CD4-positive, alpha-beta memory T cell (primary cell): Measurements from ENCODE around the gene MTMR11. TPM values are rescaled to one million over a fixed set of nuclear protein-coding genes. Genes with fewer than 3 reads are reported as not detected.
A peak's percentile ranks its signal among the peaks of the same experiment; 100 is the strongest.

ENCODE experiments used
- CTCF ChIA-PET: fragments of 350-600 bp; sonication (Branson Sonifier 250); formaldehyde crosslinking; loops from one replicate; lab custom pipeline; 2021; ENCODE audit warnings: inconsistent platforms; ENCODE audit not compliant: partially characterized antibody; lab: Charles Lee
- POLR2A ChIA-PET: fragments of 350-600 bp; sonication (Branson Sonifier 250); formaldehyde crosslinking; loops from one replicate; lab custom pipeline; 2021; ENCODE audit not compliant: partially characterized antibody; lab: Charles Lee
- DNase-seq, 5 donors: peaks; one replicate each; pipeline versions ENCODE4 v3.0.0 to v3.0.0-alpha.2; 2020 to 2022; ENCODE audit warnings: mixed read lengths in 1 of 5
- H3K27ac ChIP-seq: one replicate; pipeline ENCODE4 v1.7.0; 2013; ENCODE audit warnings: low read depth, low read length
- H3K27me3 ChIP-seq: 2 replicates; pipeline ENCODE4 v1.7.0; 2013; ENCODE audit warnings: mild to moderate bottlenecking, low read length, moderate library complexity; ENCODE audit not compliant: insufficient read depth
- H3K36me3 ChIP-seq: 2 replicates; pipeline ENCODE4 v1.7.0; 2013; ENCODE audit warnings: mild to moderate bottlenecking, low read length, moderate library complexity; ENCODE audit not compliant: insufficient read depth
- H3K4me1 ChIP-seq: 2 replicates; pipeline ENCODE4 v1.7.0; 2013; ENCODE audit warnings: mild to moderate bottlenecking, low read length, moderate library complexity; ENCODE audit not compliant: insufficient read depth
- H3K4me3 ChIP-seq, 2 donors: one replicate each; pipeline ENCODE4 v1.7.0; 2013; ENCODE audit warnings: low read length in 2 of 2, mild to moderate bottlenecking in 1 of 2
- H3K9me3 ChIP-seq, 2 donors: one replicate each; pipeline ENCODE4 v1.7.0; 2013; ENCODE audit warnings: low read length in 2 of 2, control low read depth in 1 of 2; ENCODE audit not compliant: control insufficient read depth in 1 of 2
- H3K27ac Mint-ChIP-seq, 7 donors: one replicate each; pipeline ENCODE4 v1.8.0; 2020 to 2021; ENCODE audit warnings: mixed read lengths in 7 of 7, mild to moderate bottlenecking in 6 of 7, inconsistent platforms in 3 of 7, moderate library complexity in 3 of 7
- H3K27me3 Mint-ChIP-seq, 2 donors: one replicate each; pipeline ENCODE4 v1.8.0; 2020 to 2021; ENCODE audit warnings: mixed read lengths in 2 of 2
- H3K36me3 Mint-ChIP-seq, 2 donors: one replicate each; pipeline ENCODE4 v1.8.0; 2020 to 2021; ENCODE audit warnings: mixed read lengths in 2 of 2, inconsistent platforms in 1 of 2, mild to moderate bottlenecking in 1 of 2
- H3K4me1 Mint-ChIP-seq, 4 donors: one replicate each; pipeline ENCODE4 v1.8.0; 2020 to 2021; ENCODE audit warnings: mixed read lengths in 4 of 4, mild to moderate bottlenecking in 1 of 4
- H3K4me3 Mint-ChIP-seq, 8 donors: one replicate each; pipeline ENCODE4 v1.8.0; 2020 to 2021; ENCODE audit warnings: mixed read lengths in 8 of 8, mild to moderate bottlenecking in 7 of 8, moderate library complexity in 6 of 8, inconsistent platforms in 3 of 8
- H3K9me3 Mint-ChIP-seq, 8 donors: one replicate each; pipeline ENCODE4 v1.8.0; 2020 to 2021; ENCODE audit warnings: mixed read lengths in 8 of 8, mild to moderate bottlenecking in 5 of 8, inconsistent platforms in 3 of 8, moderate library complexity in 1 of 8
- intact Hi-C: fragments of 100-400 bp; cut with micrococcal nuclease; formaldehyde crosslinking; loops from one replicate; pipeline ENCODE4 v1.15.1; 2023
- polyA plus RNA-seq, 2 donors: library from polyadenylated mRNA; unstranded; fragments of 300-500 nt; fragmentation: Illumina TruSeq; gene quantifications; one replicate each; pipeline ENCODE4 v1.2.3, GENCODE V29; 2021
- total RNA-seq, 2 experiments: library from RNA; stranded (reverse); gene quantifications; one replicate each; pipeline ENCODE4 v1.2.3, GENCODE V29; 2021

MTMR11 gene
- total and polyA plus RNA-seq, 4 experiments from 2014 or later = 0.28 to 2.1 (median 1.3) TPM; not detected in 1

DNA sequence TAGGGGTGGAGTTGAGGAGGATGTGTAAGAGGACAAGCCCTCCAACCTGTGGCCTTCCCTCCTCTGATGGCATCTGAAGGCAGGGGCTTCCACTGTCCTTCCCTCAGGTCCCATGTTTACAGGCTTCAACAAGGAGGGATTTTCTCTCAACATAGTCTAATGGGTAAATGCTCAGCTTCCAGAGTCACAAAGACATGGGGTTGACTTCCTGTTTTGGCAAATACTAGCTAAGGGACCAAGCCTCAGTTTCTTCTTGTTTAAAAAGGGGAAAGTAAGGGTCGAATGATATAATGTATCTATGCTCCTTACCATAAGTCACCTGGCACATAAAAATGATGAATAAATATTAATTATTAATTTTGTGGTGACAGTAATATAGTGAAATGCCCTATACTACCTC, 22.1 kb downstream of the MTMR11 start:
- H3K4me3 Mint-ChIP-seq = no peak overlapping the region
- no peaks in the 10 kb centered on the region for H3K36me3 Mint-ChIP-seq
- Histone ChIP-seq H3K27me3 (no peaks in the 10 kb centered on the region), H3K36me3 (no peaks in the 10 kb centered on the region), H3K4me1 (peaks cover 25% of the 10 kb centered on the region), H3K9me3 (no peaks in the 10 kb centered on the region), H3K27ac (no peak overlapping the region), H3K4me3 (no peak overlapping the region)
- peaks cover 17 to 49% (median 29%) of the 10 kb centered on the region in 4 donors for H3K4me1 Mint-ChIP-seq
- CTCF ChIA-PET = no interaction called here
- no peaks in the 10 kb centered on the region for H3K27me3 Mint-ChIP-seq
- intact Hi-C loops = no loop called here
- POLR2A ChIA-PET = interaction anchor here (1.4 to 3.9 kb wide), 2 partner anchors 14 to 27 kb away, joined by 5 to 32 read pairs; a partner anchor contains a TSS
- peaks cover 0 to 3% (median 0%) of the 10 kb centered on the region in 8 donors for H3K9me3 Mint-ChIP-seq
- DNase-seq = no peak
- H3K27ac Mint-ChIP-seq = peak overlapping the region in 2 of 7 donors; percentile 23 to 38

DNA sequence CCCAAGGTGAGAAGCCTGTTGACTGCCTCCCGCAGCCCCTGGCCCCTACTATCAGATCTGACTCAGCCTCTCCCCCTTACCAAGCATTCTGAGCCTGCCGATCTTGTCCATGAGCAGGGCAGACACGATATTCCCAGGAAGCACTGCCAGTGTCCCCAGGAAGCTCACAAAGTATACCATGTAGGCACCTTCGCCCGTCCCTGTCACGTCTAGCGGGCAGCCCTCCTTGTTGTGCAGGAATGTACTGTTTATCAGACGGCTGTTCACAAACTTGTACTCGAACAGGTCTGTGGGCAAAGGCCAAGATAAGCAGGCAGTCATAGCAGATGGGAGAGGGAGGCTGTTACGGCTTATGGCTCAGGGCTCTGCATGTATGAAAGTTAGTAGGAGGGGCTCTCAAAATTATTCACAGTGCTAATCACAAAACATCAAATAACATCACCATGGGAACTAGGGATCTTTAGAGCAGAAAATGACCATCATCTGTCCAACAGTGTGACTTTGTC, 30.1 kb downstream of the MTMR11 start:
- H3K4me1 Mint-ChIP-seq = peaks cover 0 to 4% (median 0%) of the 10 kb centered on the region in 4 donors
- no peaks in the 10 kb centered on the region for H3K27me3 ChIP-seq
- H3K4me1 ChIP-seq = no peaks in the 10 kb centered on the region
- ChIA-PET POLR2A (interaction anchor here (2.0 kb wide), 1 partner anchor 19 kb away, joined by 8 read pairs; a partner anchor contains a TSS), CTCF (interaction anchor here (2.0 kb wide), 1 partner anchor 281 kb away, joined by 5 read pairs; no protein-coding TSS in a partner anchor)
- peak overlapping the region in 3 of 7 donors; percentile 3 to 72 (median 58) for H3K27ac Mint-ChIP-seq
- no peak overlapping the region for H3K4me3 ChIP-seq
- no peaks in the 10 kb centered on the region for H3K36me3 ChIP-seq
- DNase-seq = no peak
- no peak overlapping the region for H3K4me3 Mint-ChIP-seq
- H3K36me3 Mint-ChIP-seq = peaks cover 4 to 5% of the 10 kb centered on the region in 2 donors
- no peak overlapping the region for H3K27ac ChIP-seq
- H3K9me3 Mint-ChIP-seq = no peaks in the 10 kb centered on the region
- intact Hi-C loops = no loop called here
- no peaks in the 10 kb centered on the region for H3K9me3 ChIP-seq
- no peaks in the 10 kb centered on the region for H3K27me3 Mint-ChIP-seq

DNA sequence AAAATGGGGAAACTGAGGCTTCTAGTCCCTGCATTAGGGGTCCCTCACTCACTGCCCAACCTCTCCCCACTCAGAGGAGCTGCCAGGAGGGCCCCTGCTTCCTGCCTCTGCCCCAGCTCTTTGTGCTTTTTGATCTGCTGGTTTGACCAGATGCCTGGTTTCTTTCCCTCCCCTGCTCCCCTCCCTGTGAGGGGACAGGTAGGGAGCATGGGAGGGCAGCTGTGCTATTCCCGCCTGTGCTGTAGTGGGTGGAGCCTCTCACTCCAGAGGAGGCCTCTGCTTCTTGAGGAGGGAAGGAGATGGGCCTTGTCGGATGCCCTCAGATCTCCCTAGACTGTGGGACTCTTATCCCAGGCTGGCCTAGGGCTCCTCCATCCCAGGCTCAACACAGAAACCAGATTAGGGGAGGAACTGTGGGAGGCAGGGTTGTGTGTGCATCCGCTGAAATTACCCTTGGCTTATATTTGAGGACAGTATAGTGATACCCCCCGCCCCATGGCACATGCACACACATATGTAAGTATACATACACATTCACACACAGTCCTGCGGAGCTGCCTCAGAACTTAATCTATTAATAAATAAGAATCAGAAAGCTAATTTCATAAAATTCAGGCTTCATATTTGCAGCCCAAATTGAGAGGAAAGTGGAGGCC, 32.7 kb downstream of the MTMR11 start:
- Mint-ChIP-seq H3K4me1 (peaks cover 10 to 23% (median 17%) of the 10 kb centered on the region in 4 donors), H3K27me3 (no peaks in the 10 kb centered on the region), H3K27ac (no peak overlapping the region), H3K36me3 (peaks cover 5 to 6% of the 10 kb centered on the region in 2 donors), H3K9me3 (no peaks in the 10 kb centered on the region), H3K4me3 (no peak overlapping the region)
- no peak overlapping the region for H3K27ac ChIP-seq
- no peak for DNase-seq
- CTCF ChIA-PET = interaction anchor here (0.9 kb wide), 1 partner anchor 58 kb away, joined by 3 read pairs; no protein-coding TSS in a partner anchor
- no peaks in the 10 kb centered on the region for H3K36me3 ChIP-seq
- intact Hi-C loops = no loop called here
- H3K27me3 ChIP-seq = no peaks in the 10 kb centered on the region
- no peak overlapping the region for H3K4me3 ChIP-seq
- H3K9me3 ChIP-seq = no peaks in the 10 kb centered on the region
- peaks cover 15% of the 10 kb centered on the region for H3K4me1 ChIP-seq
- POLR2A ChIA-PET = interaction anchor here (1.3 to 3.3 kb wide), 2 partner anchors 16 to 24 kb away, joined by 3 to 20 read pairs; a partner anchor contains a TSS

GRCh38 chr1:149899460-149900284, 37.0 kb downstream of the MTMR11 start, which contains the start of gene BOLA1:
Gene BOLA1 (plus strand): TSS chr1:149899568. CDS start chr1:149900060, 492 bp downstream.
- Mint-ChIP-seq H3K4me1 (peaks cover 10 to 25% (median 19%) of the 10 kb centered on the region in 4 donors), H3K4me3 (peak within 1 kb of the TSS; percentile 89 to 97 (median 93)), H3K9me3 (no peaks in the 10 kb centered on the region), H3K27me3 (no peaks in the 10 kb centered on the region), H3K36me3 (peaks cover 0 to 6% of the 10 kb centered on the region in 2 donors), H3K27ac (peak within 1 kb of the TSS; percentile 89 to 98 (median 94))
- ChIA-PET CTCF (interaction anchor here (0.7 to 2.5 kb wide), 3 partner anchors 12 to 287 kb away, joined by 3 to 15 read pairs (median 3); a partner anchor contains a TSS), POLR2A (interaction anchor here (0.7 to 5.5 kb wide), 7 partner anchors 8 to 56 kb away, joined by 3 to 158 read pairs (median 5); partner anchors contain the start of gene SF3B4)
- Histone ChIP-seq H3K27ac (peak within 1 kb of the TSS; percentile 77), H3K27me3 (no peaks in the 10 kb centered on the region), H3K4me1 (peaks cover 16% of the 10 kb centered on the region), H3K4me3 (peak within 1 kb of the TSS; percentile 79 to 96), H3K9me3 (no peaks in the 10 kb centered on the region), H3K36me3 (no peaks in the 10 kb centered on the region)
- peak; percentile 73 to 86 (median 78) for DNase-seq
- intact Hi-C loops = loop anchor here (1.0 kb wide), 2 partner anchors 13 to 28 kb away; partner anchors contain the start of gene SF3B4

DNA sequence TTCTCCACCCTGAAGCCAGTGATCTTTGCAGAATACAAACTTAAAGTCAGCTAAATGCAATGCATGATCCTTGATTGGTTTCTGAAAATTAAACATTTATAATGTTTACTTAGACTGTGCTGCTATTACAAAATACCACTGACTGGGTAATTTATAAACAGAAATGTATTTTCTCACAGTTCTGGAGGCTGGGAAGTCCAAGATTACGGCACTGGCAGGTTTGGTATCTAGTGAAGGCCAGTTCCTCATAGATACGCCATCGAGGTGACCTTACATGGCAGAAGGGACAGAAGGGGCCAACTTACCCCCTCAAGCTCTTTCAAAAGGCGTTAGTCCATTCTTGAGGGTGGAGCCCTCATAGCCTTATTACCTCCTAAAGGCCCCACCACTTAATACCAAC, 40.1 kb downstream of the MTMR11 start:
- Histone ChIP-seq H3K4me1 (peaks cover 16% of the 10 kb centered on the region), H3K27me3 (no peaks in the 10 kb centered on the region), H3K36me3 (no peaks in the 10 kb centered on the region), H3K27ac (no peak overlapping the region), H3K4me3 (no peak overlapping the region), H3K9me3 (no peaks in the 10 kb centered on the region)
- H3K27me3 Mint-ChIP-seq = no peaks in the 10 kb centered on the region
- no peak for DNase-seq
- ChIA-PET POLR2A (interaction anchor here (2.4 kb wide), 1 partner anchor 10 kb away, joined by 18 read pairs; a partner anchor contains a TSS), CTCF (interaction anchor here (1.0 kb wide), 1 partner anchor 8 kb away, joined by 3 read pairs; no protein-coding TSS in a partner anchor)
- H3K27ac Mint-ChIP-seq = no peak overlapping the region
- peaks cover 10 to 23% (median 18%) of the 10 kb centered on the region in 4 donors for H3K4me1 Mint-ChIP-seq
- intact Hi-C loops = no loop called here
- peaks cover 0 to 5% of the 10 kb centered on the region in 2 donors for H3K36me3 Mint-ChIP-seq
- no peaks in the 10 kb centered on the region for H3K9me3 Mint-ChIP-seq
- H3K4me3 Mint-ChIP-seq = peak overlapping the region in 1 of 8 donors; percentile 27

GRCh38 chr1:149888999-149889289, 47.7 kb downstream of the MTMR11 start:
- intact Hi-C loops = no loop called here
- peak overlapping the region; percentile 88 for H3K27ac ChIP-seq
- H3K27me3 ChIP-seq = no peaks in the 10 kb centered on the region
- Mint-ChIP-seq H3K36me3 (no peaks in the 10 kb centered on the region), H3K4me3 (no peak overlapping the region), H3K27ac (no peak overlapping the region), H3K4me1 (peaks cover 0 to 4% (median 0%) of the 10 kb centered on the region in 4 donors), H3K27me3 (no peaks in the 10 kb centered on the region), H3K9me3 (no peaks in the 10 kb centered on the region)
- H3K4me3 ChIP-seq = peak overlapping the region; percentile 45 to 82
- peaks cover 18% of the 10 kb centered on the region for H3K4me1 ChIP-seq
- ChIA-PET POLR2A (interaction anchor here (0.7 to 7.2 kb wide), 19 partner anchors 11 to 475 kb away, joined by 3 to 526 read pairs (median 32); partner anchors contain the start of genes ANP32E, BOLA1, OTUD7B and PLEKHO1), CTCF (interaction anchor here (0.7 to 2.9 kb wide), 7 partner anchors 8 to 298 kb away, joined by 3 to 19 read pairs (median 13); partner anchors contain the start of gene BOLA1)
- H3K36me3 ChIP-seq = no peaks in the 10 kb centered on the region
- H3K9me3 ChIP-seq = no peaks in the 10 kb centered on the region
- no peak for DNase-seq
